ENCODE data around the gene PRKAG2.
"Not testable (repeated sequence)": the region's sequence is repeated elsewhere in the genome, so short reads cannot be mapped to it uniquely, and the experiment has no call there.

The PRKAG2 gene

GRCh38 chr7:151767557-151767956 lies 109.4 kb downstream of the PRKAG2 start:
- no peak for DNase-seq (ENCODE audit: low spot score)

GRCh38 chr7:151764056-151764920 lies 112.6 kb downstream of the PRKAG2 start:
- no peak for DNase-seq (ENCODE audit: low spot score)

GRCh38 chr7:151763420-151763984 lies 113.4 kb downstream of the PRKAG2 start:
- no peak for DNase-seq (ENCODE audit: low spot score)

- peak; percentile 85 for DNase-seq (ENCODE audit: low spot score)
Observed at GRCh38 chr7:151762583-151763245, 114.2 kb downstream of the PRKAG2 start.

DNA sequence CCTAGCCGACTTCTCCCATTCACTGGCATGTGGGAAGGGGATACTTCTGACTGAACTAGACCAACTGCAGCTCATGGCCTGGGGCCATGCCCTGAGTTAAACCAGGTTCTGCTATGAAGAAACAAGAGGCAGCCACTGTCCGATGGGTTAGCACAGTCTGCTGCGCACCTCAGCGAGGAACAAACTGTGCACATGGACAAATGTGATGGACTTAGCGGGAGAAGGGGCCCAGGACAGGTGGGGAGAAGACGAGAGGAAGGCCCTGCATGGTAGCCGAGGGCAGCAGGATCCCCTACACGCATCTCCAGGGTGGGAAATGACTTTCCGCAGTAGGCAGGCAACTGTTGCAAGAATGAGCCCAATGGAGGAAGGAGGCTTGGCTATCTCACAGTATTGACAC lies 115.0 kb downstream of the PRKAG2 start:
- DNase-seq (ENCODE audit: low spot score): no peak

DNA sequence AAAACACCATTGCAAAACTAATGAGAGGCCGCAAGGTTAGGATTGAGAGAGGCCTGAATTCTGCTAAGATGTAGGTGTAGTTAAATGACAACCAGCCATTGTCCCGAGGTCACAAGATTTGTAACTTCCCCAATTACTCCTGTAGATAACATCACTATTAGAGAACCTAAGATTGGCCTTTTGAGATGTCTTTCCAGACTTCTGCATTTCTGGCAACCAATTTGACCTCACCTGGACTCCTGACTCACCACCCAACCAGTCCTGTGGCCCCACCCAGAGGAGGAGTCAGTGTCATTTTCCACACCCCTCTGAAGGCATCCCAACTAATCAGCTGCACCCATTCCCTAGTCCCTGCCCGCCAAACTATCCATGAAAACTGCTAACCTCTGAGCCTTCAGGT lies 115.7 kb downstream of the PRKAG2 start:
- no peak for DNase-seq (ENCODE audit: low spot score)

DNA sequence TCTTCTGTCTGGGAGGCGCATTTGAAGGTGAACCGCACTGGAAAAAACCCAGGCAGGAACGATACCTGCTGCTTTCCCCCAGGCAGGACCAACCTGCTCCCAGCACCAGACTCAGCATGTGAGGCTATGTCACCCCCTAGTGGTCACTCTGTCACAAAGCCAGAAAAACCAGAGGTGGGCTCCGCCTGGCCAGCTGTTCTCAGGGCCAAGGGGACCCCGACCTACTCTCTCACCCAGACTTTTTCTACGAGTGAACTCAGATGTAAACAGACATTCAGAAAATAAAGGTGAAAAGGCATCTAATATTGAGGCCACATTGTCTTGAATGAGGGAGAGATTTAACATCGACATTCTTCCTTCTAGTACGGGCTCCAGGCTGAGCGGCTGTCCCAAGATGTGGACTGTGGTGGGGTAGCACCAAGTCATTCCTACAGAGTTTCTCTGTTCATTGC lies 117.3 kb downstream of the PRKAG2 start:
- peak; percentile 80 for DNase-seq (ENCODE audit: low spot score)

DNA sequence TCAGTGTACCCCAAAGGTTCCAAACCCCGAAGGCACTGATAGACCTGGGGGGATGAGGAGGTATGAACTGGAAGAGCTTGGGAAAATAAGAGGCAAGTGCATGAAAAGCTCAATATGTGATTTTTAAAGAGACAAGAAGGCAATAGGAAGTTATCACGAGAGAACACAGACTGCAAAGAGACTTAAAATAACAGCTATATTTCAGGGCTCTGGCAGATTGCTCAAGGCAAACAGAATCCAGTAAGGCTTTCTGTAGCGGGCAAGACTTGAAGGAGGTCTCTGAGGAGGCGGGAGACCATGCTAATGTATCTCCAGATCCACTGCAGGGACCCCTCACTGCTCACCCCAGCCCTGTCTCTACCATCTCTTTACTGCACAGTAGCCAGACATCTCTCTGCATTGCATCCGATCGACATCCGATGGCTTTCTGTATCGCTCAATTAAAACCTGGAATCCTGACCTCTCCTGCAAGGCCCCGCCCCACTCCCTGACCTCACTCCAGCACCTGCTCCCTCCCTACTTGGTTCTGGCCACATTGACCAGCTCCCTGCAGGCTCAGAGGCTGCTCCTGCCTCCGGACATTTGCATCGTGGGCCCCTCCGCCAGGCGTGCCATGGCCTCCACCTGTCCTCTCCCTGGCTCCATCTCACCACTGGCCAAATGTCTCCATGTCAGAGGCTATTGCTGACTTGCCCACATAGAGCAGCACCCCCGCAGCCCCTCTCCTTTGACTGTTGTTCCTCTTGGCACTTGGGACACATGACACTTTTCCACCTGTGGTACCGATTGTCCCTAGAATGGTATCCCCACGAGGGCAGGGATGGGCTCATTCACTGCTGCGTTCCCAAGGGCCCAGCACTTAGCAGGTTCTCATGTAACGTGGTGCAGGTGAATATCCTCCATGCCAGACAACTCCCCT lies 118.0 kb downstream of the PRKAG2 start:
- no peak for DNase-seq (ENCODE audit: low spot score)

DNA sequence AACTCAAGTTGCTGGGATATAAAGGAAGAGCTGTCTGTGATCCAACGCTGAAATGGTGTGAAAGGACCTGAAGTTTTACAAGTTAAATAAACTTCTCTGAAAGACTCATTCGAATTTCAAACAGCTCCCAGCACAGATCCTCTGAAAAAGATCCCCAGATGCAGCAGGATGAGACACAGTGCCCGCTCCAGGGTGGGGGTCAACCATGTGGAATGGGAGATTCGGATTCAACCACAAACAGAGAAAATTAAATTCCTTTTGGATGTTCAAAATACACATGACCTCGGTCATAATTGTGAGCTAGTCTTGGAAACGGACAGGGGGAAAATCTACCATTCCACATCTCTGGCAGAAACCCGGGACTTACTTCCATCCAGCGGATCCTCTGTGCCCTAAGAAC lies 119.6 kb downstream of the PRKAG2 start:
- no peak for DNase-seq (ENCODE audit: low spot score)

DNA sequence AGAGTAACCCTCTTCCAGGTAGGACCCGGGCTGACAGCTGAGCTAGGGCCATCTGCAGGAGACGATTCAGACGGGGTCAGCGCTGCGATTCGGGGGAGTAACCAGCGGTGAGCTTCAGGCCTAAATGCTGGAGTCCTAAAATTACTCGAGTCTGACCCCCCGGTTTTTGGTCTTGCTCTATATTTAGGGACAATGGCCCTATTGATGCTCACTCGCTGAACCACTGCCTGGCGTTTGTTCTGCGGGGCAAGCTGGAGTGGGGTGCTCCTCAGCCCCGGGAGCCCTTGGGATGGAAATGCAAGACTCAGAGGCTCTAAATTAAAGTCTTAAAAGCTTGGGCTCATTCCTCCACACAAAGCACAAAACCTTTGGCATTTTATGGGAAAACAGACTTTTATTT lies 120.0 kb downstream of the PRKAG2 start:
- no peak for DNase-seq (ENCODE audit: low spot score)

DNA sequence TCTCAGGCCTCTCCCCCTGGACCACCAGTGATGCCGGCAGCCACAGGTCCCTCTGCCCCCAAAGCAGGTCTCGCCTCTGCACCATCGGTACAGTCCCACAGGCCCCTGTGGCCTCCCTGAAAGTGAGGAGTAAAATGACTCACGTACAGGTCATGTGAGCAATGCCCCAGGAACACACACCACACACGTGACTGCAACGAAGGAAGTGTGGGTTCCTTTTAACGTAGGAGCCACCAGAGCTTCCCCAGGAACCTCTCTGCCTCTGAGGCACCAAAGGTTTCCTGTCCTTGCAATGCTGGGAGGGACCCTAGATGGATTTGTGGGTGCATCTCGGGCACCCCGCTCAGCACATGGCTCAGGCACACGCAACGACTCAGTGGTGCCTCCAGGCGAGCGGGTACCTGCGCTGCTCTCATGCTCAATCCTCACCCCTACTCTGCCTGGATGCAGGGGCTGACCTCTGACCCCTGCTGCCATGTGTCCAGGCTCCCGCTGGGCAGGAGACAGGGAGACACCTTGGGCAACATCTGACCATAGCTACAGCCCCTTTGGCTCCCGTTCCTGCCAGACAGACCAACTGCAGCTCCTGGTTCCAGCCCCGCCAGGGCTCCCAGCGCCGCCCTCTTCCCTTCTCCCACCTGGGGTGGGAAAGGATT lies 120.7 kb downstream of the PRKAG2 start:
- no peak for DNase-seq (ENCODE audit: low spot score)

DNA sequence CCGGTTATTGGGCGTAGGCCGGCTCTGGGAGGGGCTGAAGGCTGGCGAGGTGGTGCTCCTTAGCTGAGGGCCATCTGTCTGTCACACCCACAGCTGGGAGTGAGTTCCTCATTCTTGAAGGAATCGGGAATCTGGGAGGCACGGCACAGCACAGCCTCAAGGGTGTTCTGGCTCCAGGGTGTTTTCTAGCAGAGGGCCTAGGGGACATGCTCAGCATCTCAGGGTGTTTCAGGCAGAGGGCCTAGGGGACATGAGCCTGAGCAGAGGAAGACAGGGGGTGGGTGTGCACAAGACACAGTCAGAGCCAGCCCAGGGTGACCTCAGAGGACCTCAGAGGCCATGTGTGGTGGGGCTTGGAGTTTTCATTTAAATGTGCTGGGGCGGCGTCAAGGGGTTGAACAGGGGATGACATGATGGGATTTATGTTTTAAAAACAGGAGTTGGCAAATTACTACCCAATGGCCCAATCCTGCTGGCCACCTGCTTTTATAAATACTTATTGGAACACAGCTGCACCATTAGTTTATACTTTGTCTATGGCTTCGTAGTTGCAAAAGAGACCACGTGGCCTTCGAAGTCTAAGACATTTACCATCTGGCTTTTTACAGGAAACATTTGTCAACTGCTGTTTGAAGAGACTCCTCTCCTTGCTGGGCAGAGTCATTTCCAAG lies 121.6 kb downstream of the PRKAG2 start:
- peak; percentile 71 for DNase-seq (ENCODE audit: low spot score)

GRCh38 chr7:151754688-151755130 lies 122.2 kb downstream of the PRKAG2 start:
- DNase-seq (ENCODE audit: low spot score): no peak

GRCh38 chr7:151754142-151754590 lies 122.7 kb downstream of the PRKAG2 start:
- peak; percentile 91 for DNase-seq (ENCODE audit: low spot score)

- no peak for DNase-seq (ENCODE audit: low spot score)
Observed at GRCh38 chr7:151752816-151753595, 123.9 kb downstream of the PRKAG2 start.

- no peak for DNase-seq (ENCODE audit: low spot score)
Observed at GRCh38 chr7:151752037-151752436, 124.9 kb downstream of the PRKAG2 start.

DNA sequence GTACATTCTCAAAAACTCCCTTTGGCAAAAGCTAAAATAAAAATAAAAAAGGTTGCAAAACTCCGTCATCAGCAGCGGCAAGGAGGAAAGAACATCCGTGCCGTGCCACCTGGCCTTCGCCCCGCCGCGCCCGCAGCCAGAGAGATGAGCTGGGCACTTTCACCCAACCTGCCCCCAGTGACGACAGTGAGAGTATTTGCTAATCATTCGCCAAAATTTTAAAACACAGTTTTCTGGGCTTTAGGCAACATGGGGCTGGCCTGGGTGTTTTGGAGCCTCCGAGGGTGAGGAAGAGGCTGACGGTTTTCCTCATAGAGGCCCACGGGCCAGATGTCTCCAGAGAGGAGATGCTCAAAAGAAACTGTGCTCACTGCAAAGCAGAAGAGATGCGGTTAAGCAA lies 128.2 kb downstream of the PRKAG2 start:
- DNase-seq (ENCODE audit: low spot score): no peak

DNA sequence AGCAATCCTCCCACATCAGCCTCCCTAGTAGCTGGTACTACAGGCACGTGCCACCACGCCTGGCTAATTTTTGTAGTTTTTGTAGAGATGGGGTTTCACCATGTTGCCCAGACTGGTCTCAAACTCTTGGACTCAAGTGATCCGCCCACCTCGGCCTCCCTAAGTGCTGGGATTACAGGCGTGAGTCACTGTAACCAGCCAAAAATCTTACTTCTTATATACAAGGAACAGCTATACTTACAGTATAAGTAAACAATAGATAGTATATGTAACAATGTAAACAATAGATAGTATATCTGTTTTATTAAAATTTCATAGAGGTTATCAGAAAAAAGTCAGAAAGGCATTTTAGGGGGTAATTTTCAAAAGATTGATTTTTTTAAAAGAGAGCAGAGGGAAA lies 128.9 kb downstream of the PRKAG2 start:
- DNase-seq (ENCODE audit: low spot score): not testable (repeated sequence)

GRCh38 chr7:151745706-151746105 lies 131.2 kb downstream of the PRKAG2 start:
- DNase-seq (ENCODE audit: low spot score): no peak
